H1 (cell line): ENCODE measurements around the gene TMEM253. TPM values are rescaled to one million over a fixed set of nuclear protein-coding genes. Genes with fewer than 3 reads are reported as not detected.

Source experiments
- BCL11A ChIP-seq, 2 experiments: IDR thresholded peaks; one replicate each; pipeline ENCODE4 v1.6.1; 2011; ENCODE audit warnings: low read depth in 2 of 2, low read length in 2 of 2, mild to moderate bottlenecking in 2 of 2
- EGR1 ChIP-seq: IDR thresholded peaks from 2 replicates; pipeline ENCODE4 v1.6.1; 2011; ENCODE audit warnings: low read depth, low read length, borderline replicate concordance
- FOSL1 ChIP-seq: IDR thresholded peaks from 2 replicates; pipeline ENCODE4 v1.6.1; 2011; ENCODE audit warnings: mild to moderate bottlenecking, low read depth, low read length, moderate library complexity; ENCODE audit not compliant: insufficient read depth
- GABPA ChIP-seq: IDR thresholded peaks from 2 replicates; pipeline ENCODE4 v1.6.1; 2011; ENCODE audit warnings: mild to moderate bottlenecking, low read length, moderate library complexity, borderline replicate concordance; ENCODE audit not compliant: insufficient read depth
- KDM1A ChIP-seq: fragments of 200-600, 300-600 bp; sonication (generic); IDR thresholded peaks from 2 replicates; pipeline ENCODE4 v1.7.1; 2016; ENCODE audit warnings: mild to moderate bottlenecking, low read length, borderline replicate concordance
- SP2 ChIP-seq: IDR thresholded peaks from 2 replicates; pipeline ENCODE4 v1.6.1; 2012; ENCODE audit warnings: mild to moderate bottlenecking, low read length, inconsistent platforms
- polyA plus RNA-seq, 7 experiments: library from polyadenylated mRNA; depleted of rRNA in 3 of 7; stranded (reverse) in 5 of 7; unstranded in 2 of 7; fragments of >200 nt in 5 of 7; fragments of 200-250 nt in 2 of 7; gene quantifications; 1 replicate in 5 of 7; 2 replicates in 1 of 7; 4 replicates in 1 of 7; pipeline versions ENCODE4 v1.2.1 to v1.2.3, GENCODE V29; 2011 to 2013; ENCODE audit warnings: missing spikeins in 2 of 7, mixed read lengths in 2 of 7
- total RNA-seq: library from RNA; stranded (reverse); fragmentation: NEBNext Ultra II Directional; extraction: Animal tissue kit (Norgen Biotek cat#: 25700); gene quantifications from 2 replicates; pipeline ENCODE4 v1.2.1, GENCODE V29; 2021
- TF ChIP-seq, protein P1 (sequence below), 3 experiments: IDR thresholded peaks; 1 replicate in 2 of 3; 2 replicates in 1 of 3; pipeline versions ENCODE4 v1.5.1 to v1.6.1; 2011; ENCODE audit warnings: low read length in 3 of 3, mild to moderate bottlenecking in 3 of 3, inconsistent platforms in 2 of 3, low read depth in 1 of 3, moderate library complexity in 1 of 3; ENCODE audit not compliant: insufficient read depth in 1 of 3; ENCODE audit errors: control extremely low read depth in 1 of 3
- TF ChIP-seq, protein P2 (sequence below): IDR thresholded peaks from 2 replicates; pipeline ENCODE4 v1.6.1; 2012; ENCODE audit warnings: inconsistent platforms

Gene TMEM253
- total and polyA plus RNA-seq, 2 of the 8 experiments (the other 6 are each of a cell fraction or from before 2014, with no cell fraction given), result 1.9 to 2.2 TPM

DNA sequence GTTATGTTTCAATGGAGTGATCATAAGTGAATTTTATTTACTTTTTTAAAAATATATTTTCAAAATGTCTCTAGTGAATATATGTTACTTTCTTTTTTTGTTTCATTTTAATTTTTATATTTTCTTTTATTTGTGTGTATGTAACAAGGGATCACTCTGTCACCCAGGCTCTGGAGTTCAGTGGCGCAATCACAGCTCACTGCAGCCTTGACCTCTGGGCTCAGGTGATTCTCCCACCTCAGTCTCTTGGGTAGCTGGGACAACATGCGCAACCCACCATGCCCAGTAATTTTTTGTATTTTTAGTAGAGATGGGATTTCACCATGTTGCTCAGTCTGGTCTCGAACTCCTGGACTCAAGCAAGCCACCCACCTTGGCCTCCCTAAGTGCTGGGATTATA lies 18.1 kb downstream of the TMEM253 start (continued):
- TF ChIP-seq, protein P1, sequence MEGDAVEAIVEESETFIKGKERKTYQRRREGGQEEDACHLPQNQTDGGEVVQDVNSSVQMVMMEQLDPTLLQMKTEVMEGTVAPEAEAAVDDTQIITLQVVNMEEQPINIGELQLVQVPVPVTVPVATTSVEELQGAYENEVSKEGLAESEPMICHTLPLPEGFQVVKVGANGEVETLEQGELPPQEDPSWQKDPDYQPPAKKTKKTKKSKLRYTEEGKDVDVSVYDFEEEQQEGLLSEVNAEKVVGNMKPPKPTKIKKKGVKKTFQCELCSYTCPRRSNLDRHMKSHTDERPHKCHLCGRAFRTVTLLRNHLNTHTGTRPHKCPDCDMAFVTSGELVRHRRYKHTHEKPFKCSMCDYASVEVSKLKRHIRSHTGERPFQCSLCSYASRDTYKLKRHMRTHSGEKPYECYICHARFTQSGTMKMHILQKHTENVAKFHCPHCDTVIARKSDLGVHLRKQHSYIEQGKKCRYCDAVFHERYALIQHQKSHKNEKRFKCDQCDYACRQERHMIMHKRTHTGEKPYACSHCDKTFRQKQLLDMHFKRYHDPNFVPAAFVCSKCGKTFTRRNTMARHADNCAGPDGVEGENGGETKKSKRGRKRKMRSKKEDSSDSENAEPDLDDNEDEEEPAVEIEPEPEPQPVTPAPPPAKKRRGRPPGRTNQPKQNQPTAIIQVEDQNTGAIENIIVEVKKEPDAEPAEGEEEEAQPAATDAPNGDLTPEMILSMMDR (IDR thresholded peaks at IDR 0.05; ENCODE audit: control extremely low read depth in 1 of 3, insufficient read depth in 1 of 3, low read depth in 1 of 3, low read length in 3 of 3), result no peak
- TF ChIP-seq, protein P2, sequence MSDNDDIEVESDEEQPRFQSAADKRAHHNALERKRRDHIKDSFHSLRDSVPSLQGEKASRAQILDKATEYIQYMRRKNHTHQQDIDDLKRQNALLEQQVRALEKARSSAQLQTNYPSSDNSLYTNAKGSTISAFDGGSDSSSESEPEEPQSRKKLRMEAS, result no peak
- TF ChIP-seq EGR1 (no peak), KDM1A (no peak), BCL11A (IDR thresholded peaks at IDR 0.05; ENCODE audit: low read depth in 2 of 2, low read length in 2 of 2) (no peak), FOSL1 (no peak), GABPA (no peak), SP2 (no peak)
